ENCODE measurements around the gene LMTK2. TPM values are rescaled to one million over a fixed set of nuclear protein-coding genes. Genes with fewer than 3 reads are reported as not detected.

LMTK2 gene
- total and polyA plus RNA-seq, 3 donors from 2014 or later = 16.1 to 36.1 (median 35.5) TPM

GRCh38 chr7:98232799-98233198, 126.1 kb downstream of the LMTK2 start:
- no peak for DNase-seq
- no peak overlapping the region for H3K27ac ChIP-seq
- 90 to 92% methylated on average over 11 to 15 of the region's 16 CpGs for WGBS, 2 donors
- no peaks in the 10 kb centered on the region for H3K27me3 ChIP-seq
- no peak overlapping the region for H3K4me3 ChIP-seq
- TF ChIP-seq CTCF (IDR thresholded peaks at IDR 0.05) (no peak), POLR2A (IDR thresholded peaks at IDR 0.05) (no peak)
- H3K4me1 ChIP-seq = no peaks in the 10 kb centered on the region
- no peaks in the 10 kb centered on the region for H3K36me3 ChIP-seq (ENCODE audit: low read depth, missing control alignments)
- no peaks in the 10 kb centered on the region for H3K9me3 ChIP-seq
- intact Hi-C loops (cut with DNase I; ENCODE audit: low total_unique reads) = no loop called here

DNA sequence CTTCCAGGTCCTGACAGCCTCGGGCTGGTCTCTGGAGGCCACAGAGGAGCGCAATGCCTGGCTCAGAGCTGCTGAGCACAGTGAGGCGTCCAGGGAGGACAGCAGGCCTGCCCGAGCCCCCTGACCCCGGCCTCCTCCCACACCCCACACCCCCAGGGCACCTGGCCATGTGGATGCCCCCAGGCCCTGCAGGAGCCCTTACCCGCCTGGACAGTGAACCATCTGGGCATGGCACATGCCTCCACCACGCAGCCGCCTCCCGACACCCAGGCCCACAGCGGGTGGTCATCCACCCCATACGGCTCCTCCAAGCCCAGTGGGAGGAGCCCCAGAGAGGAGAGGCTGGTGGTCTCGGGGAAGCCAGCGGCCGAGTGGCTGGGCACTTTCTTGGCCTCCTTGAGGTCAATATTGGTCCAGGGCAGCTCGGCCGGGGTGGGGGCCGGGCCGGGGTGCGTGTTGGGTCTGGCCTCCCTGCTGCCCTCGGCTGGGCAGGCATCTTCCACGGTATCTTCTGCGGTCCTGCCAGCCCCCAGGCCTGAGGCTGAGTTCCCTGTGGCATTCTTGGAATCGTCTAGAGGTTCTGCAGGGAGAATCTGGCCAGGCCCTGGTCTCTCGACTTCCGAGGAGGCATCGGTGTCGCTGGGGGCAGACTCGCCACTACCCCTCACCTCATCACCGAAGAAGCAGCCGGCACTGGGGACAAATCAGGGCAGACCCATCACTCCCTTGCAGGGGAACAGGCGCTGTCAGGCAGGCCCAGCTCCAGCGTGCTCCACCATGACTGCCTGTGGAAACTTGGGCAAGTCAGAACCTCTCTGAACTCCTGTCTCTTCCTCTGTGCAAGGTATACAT, 126.8 kb downstream of the LMTK2 start:
- intact Hi-C loops (cut with DNase I; ENCODE audit: low total_unique reads) = no loop called here
- H3K4me3 ChIP-seq = no peak overlapping the region
- no peak overlapping the region for H3K27ac ChIP-seq
- H3K4me1 ChIP-seq = no peaks in the 10 kb centered on the region
- no peaks in the 10 kb centered on the region for H3K9me3 ChIP-seq
- TF ChIP-seq POLR2A (IDR thresholded peaks at IDR 0.05) (no peak), CTCF (IDR thresholded peaks at IDR 0.05) (no peak)
- no peaks in the 10 kb centered on the region for H3K27me3 ChIP-seq
- no peaks in the 10 kb centered on the region for H3K36me3 ChIP-seq (ENCODE audit: low read depth, missing control alignments)
- 87 to 89% methylated on average over 15 to 30 of the region's 32 CpGs for WGBS, 2 donors
- DNase-seq = no peak

DNA sequence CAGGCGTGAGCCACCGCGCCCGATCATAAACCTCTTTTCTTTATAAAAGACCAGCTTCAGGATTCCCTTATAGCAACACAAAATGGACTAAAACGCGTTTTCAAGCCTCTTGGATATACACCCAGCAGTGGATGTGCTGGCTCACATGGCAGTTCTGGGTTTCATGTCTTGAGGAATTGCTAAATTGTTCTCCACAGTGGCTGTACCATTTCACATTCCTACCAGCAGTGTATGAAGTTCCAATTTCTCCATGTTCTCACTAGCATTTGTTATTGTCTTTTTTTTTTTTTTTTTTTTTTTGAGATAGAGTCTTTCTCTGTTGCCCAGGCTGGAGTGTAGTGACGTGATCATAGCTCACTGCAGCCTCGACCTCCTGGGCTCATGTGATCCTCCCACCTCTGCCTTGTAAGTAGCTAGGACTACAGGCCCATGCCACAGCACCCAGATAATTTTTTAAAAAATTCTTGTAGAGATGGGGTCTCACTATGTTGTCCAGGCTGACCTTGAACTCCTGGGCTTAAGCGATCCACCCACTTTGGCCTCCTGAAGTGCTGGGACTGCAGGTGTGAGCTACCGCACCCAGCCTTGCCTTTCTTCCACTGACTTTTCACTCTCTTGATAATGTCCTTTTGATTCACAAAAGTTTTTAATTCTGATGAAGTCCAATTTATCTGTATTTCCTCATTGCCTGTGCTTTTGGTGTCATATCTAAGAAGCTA, 127.9 kb downstream of the LMTK2 start:
- no peaks in the 10 kb centered on the region for H3K4me1 ChIP-seq
- intact Hi-C loops (cut with DNase I; ENCODE audit: low total_unique reads) = no loop called here
- 93 to 94% methylated on average over 10 of the region's 10 CpGs for WGBS, 2 donors
- H3K27me3 ChIP-seq = no peaks in the 10 kb centered on the region
- TF ChIP-seq POLR2A (IDR thresholded peaks at IDR 0.05) (no peak), CTCF (IDR thresholded peaks at IDR 0.05) (no peak)
- no peaks in the 10 kb centered on the region for H3K9me3 ChIP-seq
- H3K36me3 ChIP-seq (ENCODE audit: low read depth, missing control alignments) = no peaks in the 10 kb centered on the region
- no peak overlapping the region for H3K4me3 ChIP-seq
- no peak overlapping the region for H3K27ac ChIP-seq
- no peak for DNase-seq

- no peak for DNase-seq
- Histone ChIP-seq H3K36me3 (ENCODE audit: low read depth, missing control alignments) (no peaks in the 10 kb centered on the region), H3K27me3 (no peaks in the 10 kb centered on the region), H3K4me1 (no peaks in the 10 kb centered on the region), H3K27ac (no peak overlapping the region), H3K9me3 (no peaks in the 10 kb centered on the region), H3K4me3 (no peak overlapping the region)
- 88 to 94% methylated on average over 4 to 10 of the region's 11 CpGs for WGBS, 2 donors
- intact Hi-C loops (cut with DNase I; ENCODE audit: low total_unique reads) = no loop called here
- TF ChIP-seq CTCF (IDR thresholded peaks at IDR 0.05) (no peak), POLR2A (IDR thresholded peaks at IDR 0.05) (no peak)
Measured at GRCh38 chr7:98235901-98236300, 129.2 kb downstream of the LMTK2 start.
